HG03159 (cell line): ENCODE results near the gene HDAC8.
"Not testable (repeated sequence)": the region's sequence is repeated elsewhere in the genome, so short reads cannot be mapped to it uniquely, and the experiment has no call there.

Source experiments
- ATAC-seq: cut with Tn5 transposase; IDR thresholded peaks from one replicate; pipeline ENCODE4 v1.9.1; 2021; ENCODE audit warnings: mild to moderate bottlenecking, moderate library complexity; ENCODE audit not compliant: unreplicated experiment

HDAC8 gene

GRCh38 chrX:72330131-72330530 lies 242.5 kb downstream of the HDAC8 start:
- ATAC-seq, result no peak

- no peak for ATAC-seq
Observed at GRCh38 chrX:72326605-72327300, 245.9 kb downstream of the HDAC8 start.

GRCh38 chrX:72319651-72320050 lies 253.0 kb downstream of the HDAC8 start:
- not testable (repeated sequence) for ATAC-seq

GRCh38 chrX:72317139-72317538 lies 255.5 kb downstream of the HDAC8 start:
- no peak for ATAC-seq

GRCh38 chrX:72316408-72317110 lies 256.1 kb downstream of the HDAC8 start:
- no peak for ATAC-seq

GRCh38 chrX:72314881-72315280 lies 257.8 kb downstream of the HDAC8 start:
- no peak for ATAC-seq

- no peak for ATAC-seq
Observed at GRCh38 chrX:72313707-72314641, 258.7 kb downstream of the HDAC8 start.

GRCh38 chrX:72312311-72312940 lies 260.2 kb downstream of the HDAC8 start:
- ATAC-seq, result no peak

- ATAC-seq, result no peak
Observed at GRCh38 chrX:72309297-72310071, 263.2 kb downstream of the HDAC8 start.

GRCh38 chrX:72308566-72309296 lies 263.9 kb downstream of the HDAC8 start:
- no peak for ATAC-seq

GRCh38 chrX:72308209-72308565 lies 264.5 kb downstream of the HDAC8 start:
- ATAC-seq, result no peak

GRCh38 chrX:72307646-72308051 lies 265.0 kb downstream of the HDAC8 start:
- no peak for ATAC-seq

GRCh38 chrX:72306851-72307645 lies 265.6 kb downstream of the HDAC8 start:
- peak; percentile 52 for ATAC-seq

GRCh38 chrX:72306085-72306801 lies 266.4 kb downstream of the HDAC8 start:
- ATAC-seq, result no peak

GRCh38 chrX:72305286-72306084 lies 267.2 kb downstream of the HDAC8 start, which contains the start of gene CITED1:
Gene CITED1, minus strand, starts transcription at chrX:72305914. Its CDS starts 3,045 bp downstream, at chrX:72302869.
- ATAC-seq, result no peak

- ATAC-seq, result no peak
Observed at GRCh38 chrX:72304877-72305276, 267.8 kb downstream of the HDAC8 start.

GRCh38 chrX:72301781-72302180 lies 270.9 kb downstream of the HDAC8 start:
- no peak for ATAC-seq
